Myocyte (in vitro differentiated cells): ENCODE results near the gene CACNG5. TPM values are rescaled to one million over a fixed set of nuclear protein-coding genes. Genes with fewer than 3 reads are reported as not detected.

ENCODE experiments used
- DNase-seq: peaks from one replicate; pipeline ENCODE4 v3.0.0-alpha.2; 2012; ENCODE audit warnings: low read depth
- total RNA-seq: library from RNA; depleted of rRNA; stranded (reverse); fragments of >200 nt; gene quantifications from 2 replicates; pipeline ENCODE4 v1.2.3, GENCODE V29; 2014

The CACNG5 gene
- total RNA-seq, 1 donor from 2014 or later, result not detected

DNA sequence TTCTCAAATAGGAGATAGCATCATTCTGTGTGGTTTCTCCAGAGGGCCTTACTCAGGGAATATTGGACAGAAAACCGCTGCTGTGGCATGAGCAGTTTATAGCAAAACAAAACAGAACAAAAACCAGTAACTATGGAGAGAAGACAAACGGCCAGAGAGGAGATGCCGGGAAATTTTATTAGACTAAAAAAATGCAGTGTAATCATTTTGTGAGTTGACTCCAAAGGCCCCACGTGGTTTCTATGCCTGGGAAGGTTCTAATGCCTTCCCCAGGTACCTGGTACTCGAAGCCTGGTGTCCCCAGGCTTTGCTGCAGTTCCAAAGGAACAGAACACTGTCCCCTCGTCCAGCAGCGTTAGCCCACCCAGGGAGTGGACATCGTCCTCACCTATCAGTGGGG, 12.9 kb upstream of the CACNG5 start:
- DNase-seq, result no peak

DNA sequence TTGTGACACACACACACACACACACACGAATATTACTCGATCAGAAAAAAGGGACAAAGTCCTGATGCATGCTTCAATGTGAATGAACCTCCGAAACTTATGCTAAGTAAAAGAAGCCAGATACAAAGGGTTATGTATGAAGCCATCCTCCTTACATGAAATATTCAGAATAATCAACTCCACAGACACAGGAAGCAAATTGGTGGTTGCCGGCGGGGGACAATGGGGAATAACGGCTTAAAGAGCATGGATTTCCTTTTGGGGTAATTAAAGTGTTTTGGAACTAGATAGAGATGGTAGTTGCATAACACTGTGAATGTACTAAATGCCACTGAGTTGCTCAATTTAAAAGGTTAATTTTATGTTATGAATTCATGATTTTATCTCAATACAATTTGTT, 8.1 kb upstream of the CACNG5 start:
- no peak for DNase-seq

DNA sequence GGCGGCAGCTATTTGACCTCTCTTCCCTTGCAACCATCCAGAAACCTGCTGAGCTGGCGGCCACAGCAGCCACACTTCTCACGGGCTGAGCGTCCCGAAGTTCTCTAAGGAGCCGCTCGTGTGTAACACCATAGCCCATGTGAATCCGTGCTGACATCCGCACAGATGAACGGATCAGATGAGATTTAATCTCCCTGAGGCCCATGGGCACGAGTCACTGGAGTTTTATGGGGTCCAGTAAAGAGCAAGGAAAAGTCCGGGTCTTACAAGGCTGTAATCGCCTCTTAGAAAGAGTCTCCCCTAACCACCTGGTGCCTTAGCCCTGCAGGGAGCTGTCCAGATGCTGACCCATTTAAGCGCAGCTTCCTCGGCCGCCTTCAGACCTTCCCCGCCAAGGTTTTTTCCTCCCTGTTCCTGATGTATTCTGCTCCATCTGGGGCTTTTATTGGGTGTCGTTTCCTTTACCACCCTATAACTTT, 5.5 kb upstream of the CACNG5 start:
- DNase-seq, result peak; percentile 76

DNA sequence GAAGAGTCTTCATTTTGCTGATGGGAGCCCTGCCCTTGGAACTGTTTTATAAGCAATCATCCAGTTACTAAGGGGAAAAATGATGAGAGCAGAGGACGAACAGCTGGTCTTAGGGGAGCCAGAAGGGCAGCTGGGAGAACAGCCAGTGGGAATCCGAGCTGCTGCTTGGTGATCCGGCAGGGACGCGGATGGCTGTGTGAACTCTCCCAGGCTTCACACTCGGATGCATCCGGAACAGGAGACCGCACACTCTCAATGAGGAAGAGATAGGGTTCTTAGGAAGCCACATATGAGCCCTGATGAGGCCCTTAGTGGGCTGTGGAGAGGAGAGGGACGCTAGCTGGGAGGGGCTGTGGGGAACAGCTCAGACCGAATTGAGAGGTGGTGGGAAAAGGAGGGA, 5.0 kb upstream of the CACNG5 start:
- peak; percentile 67 for DNase-seq

DNA sequence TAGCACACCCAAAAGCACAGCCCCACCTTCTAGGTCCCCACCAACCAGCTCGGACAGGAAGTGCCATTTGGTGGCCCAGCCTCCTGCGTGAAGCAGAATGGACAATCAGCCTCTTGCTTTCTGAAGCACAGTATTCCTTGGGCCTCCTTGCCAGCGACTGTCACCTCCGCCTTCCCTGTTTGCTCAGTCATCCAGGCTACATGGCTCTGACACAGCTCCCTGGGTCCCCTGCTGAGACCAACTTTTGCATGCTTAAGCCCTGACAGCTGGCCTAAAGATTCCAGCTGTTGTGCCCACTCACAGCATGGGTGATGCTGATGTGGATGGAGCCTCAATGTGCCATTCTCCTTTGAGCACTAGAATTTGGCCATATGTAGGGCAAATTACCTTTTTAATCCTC, 4.5 kb upstream of the CACNG5 start:
- DNase-seq, result no peak

DNA sequence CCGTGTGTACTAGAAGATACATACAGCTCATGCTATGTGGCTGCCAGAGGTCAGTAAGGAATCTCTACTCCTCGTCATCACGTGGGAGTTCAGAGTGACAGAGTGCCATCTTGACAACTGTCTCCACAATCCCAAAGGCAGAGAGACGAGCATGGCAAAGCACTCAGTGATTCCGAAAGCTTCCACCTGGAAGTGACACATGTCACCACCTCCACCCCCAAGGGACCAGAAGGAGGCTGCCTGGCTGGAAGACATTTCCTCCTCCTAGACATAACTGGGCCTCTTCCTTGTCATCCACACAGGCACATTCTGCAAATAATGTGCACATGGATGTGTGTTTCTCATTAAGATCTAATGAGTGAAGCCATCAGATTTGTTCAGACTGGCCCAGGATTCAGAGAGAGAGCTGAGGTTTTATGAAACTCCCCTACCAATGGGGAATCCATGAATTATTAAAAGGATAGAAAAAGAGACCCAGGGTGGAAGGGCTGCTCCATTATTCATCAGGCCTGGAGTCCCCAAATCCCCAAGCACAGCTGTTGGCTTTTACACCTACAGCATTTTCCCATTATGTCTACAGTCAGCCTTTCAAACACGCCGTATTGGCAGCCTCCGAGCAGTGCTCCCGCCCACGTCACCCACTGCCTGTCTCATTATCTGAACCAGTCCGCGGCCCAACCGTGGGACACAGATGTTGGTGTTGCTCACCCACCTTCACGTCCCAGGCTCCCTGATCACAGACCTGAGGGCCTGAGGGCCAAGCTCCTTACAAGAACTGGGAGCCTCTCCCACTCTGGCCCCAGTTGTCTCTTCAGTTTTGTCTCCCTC, 3.3 kb upstream of the CACNG5 start:
- no peak for DNase-seq

DNA sequence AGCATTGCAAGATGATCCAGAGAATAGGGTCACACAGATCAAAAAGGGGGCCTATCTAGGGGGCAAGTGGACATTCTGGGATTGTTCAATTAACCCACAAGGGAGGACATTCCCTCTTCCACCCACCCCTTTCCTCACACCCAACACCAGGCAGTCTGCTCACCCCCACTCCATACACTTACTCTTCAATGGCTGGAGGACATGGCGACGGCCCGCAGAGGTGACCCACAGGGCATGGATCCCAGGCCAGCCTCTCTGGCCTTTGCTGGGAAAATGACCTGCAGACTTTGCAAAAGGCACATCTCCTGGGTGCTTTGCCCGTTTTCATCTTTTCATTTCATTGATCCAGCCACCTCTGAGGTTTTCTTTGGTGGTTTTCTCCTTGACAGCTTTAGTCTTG, 1.7 kb upstream of the CACNG5 start:
- DNase-seq, result no peak

DNA sequence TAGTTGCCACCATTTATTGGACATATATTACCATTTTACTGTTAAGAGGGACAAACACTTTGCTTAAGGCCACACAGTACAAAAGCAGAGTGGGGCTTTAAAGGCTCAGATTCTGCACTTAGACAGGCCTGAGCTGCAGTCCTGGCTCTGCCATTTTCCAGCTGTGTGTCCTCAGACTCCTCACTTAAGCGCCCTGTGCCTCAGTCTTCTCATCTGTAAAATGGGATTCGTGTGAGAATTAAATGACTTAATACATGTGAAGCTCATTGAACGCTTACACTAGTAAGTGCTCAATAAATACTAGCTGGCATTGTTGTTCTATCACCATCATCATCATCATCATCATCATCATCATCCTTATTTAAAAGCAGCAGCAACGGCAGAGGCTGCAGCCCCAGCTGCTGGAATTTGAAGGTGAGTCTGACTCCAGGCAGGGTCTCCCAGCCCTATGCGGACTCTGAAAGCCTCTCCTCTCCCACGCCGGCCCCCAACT, 445 bp upstream of the CACNG5 start:
- no peak for DNase-seq

DNA sequence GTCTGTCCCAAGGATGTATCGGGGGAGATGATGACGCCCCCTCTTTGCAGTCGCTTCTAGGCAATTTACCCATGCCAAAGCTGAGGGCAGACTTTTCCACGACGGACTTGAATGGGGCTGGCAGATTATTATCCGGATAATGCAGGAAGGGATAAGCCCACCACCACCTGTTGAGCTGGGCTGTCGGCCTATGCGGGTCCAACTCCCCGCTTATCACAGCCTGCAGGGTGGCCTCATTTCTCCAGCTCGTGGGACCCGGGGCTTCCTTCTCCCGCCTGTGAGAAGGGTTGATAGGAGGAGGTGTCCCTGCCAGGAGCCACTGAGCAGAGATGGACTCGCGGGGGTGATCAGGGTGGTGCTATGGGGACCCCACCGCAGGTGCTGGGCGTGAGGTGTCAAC, 559 bp downstream of the CACNG5 start:
- no peak for DNase-seq

DNA sequence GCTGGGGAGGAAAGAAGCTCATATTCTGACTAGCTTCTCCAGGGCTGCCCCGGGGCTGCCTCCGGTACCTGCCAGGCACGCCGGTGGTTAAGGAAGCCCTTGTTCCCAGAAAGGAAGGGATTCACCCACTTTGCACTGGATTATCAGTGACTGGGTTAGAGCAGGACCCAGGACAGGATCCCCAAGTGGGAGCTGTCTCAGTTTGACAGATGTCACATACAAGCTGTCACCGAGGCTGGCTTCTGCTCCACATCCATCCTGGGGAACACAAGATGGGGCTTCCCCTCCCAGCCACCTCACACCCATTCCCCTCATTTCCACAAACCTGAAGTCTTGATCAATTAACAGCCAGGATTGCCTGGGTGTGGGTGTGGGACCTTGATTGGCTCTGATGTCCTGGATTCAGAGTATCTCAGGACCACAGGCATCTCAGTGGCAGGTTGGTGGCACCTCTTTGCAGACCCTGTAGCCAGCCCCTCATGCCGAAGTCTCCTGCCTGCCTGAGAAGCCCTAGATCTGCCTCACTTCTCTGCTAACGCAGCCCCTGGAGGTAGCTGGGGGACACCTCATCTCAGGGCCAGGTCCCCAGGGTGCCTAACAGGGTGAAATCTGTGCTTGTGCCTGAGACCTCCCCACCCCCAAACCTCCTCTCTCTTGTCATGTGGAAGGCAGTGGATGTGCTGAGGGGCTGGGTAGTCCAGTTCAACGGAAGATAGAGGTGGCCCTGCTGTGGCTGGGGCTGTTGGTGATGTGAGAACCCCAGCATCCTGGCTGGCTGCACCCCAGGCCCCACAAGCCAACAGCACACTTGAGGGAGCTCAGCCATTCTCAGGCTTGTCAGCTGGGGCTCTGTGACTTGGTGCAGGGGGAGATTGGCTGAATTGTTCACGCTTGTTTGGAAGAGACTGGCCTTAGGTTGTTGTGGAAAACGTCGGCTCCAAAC, 1.4 kb downstream of the CACNG5 start:
- no peak for DNase-seq

DNA sequence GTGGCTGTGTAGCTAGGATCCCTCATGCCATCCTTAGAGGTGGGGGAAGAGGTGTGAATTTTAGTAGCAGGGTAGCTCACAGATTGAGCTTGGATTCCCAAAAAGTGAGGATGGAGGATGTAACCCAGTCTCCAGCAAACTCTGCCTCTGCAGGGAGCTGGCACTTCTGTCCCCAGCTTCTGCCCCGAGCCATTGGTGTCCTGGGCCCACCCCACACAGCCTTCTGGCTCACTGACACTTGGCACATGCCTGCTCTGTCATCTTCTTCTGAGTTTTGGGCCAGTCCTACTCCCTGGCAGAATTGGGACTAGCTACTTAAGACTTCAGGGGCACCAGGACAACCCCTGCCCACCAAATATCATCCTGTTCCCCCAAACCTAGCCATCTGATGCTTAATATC, 2.3 kb downstream of the CACNG5 start:
- no peak for DNase-seq

DNA sequence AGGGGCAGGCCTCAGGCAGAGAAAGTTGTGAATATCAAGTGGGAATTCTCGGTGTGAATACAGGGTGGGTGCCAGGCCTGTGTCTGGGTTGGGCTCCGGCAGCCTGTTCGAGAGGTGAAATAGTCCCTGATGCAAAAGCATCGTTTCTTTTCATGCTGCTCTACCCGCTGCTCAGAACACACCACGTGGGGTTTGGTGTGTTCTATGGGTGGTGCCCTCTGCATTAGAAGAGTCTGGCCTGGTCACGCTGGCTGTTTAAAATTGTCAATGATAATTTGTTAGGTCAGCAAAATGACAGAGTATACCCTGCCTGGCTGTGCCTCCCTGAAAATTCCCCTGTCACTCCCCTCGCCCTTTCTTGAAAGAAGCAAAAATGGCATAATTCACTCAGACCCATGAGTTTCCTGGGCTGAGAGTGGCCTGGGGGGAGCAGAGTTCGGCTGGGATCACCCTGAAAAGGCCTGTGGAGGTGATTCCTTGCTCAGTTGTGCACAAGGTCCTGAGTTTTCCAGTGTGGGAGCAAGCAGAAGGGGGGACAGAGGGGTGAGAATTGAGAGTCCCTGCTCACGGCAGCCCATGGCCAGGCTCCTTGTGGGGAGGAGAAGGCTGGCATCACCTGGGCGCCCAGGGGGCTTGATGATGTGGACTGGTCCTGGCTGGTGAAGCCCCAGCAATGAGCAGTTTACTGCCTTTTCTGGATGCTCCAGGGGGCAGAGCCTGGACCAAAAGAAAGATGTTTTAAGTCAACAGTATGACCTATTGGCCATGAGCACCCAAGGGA, 3.2 kb downstream of the CACNG5 start:
- DNase-seq, result no peak

DNA sequence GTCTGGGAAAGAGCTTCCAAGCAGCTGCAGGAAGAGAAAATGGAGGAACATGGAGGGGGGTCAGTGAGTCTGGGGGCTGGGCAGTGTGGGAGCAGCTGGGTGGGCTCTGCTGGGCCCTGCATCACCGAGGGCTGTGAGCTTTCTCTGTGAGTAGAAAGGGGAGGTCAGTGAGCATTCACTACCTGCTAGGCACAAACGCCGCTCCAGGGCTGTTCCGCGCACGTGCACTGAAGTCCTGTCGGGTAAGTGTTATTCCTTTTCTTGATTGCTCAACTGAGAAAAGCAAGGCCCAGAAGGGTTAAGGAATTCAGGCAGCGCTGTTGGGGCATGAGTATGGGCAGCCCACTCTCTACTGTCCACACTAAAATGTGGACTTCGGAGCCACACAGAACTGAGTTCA, 4.7 kb downstream of the CACNG5 start:
- DNase-seq, result no peak

DNA sequence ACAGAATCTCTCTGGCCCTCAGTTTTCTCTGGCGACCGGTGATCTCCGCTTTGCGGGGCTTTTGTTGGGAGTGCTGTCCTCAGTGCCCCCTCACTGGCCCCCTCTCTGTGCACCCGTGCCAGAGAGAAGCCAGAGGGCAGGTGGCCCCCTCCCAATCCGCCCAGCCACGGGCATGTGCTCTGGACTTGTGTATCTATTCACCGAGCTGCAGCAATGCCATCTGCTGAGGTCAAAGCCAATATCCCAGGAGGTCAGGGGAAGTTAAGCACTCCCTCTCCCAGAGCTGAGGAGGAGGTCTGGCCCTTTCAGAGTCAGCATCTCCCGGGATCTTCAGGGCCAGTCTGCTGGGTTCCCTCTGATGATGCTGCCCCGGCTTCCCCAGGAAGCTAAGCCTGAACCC, 5.1 kb downstream of the CACNG5 start:
- DNase-seq, result no peak

DNA sequence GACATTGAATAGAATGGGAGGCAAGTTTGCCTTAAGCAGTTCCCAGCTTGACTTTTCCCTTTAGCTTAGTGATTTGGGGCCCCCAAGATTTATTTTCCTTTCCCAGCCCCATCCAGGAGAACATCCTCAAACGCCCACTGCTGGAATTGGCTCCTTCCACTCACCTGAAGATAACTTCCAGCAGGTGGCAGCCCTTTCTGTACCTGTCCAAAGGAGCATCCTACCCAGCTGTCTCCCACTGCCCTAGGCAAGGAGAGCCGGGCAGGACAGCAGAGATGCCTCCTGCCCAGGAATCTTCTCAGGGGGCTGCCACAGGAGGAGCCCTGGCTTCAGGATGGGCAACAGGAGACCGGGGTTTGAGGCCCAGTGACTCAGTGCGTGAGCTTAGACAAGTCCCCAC, 6.4 kb downstream of the CACNG5 start:
- no peak for DNase-seq

DNA sequence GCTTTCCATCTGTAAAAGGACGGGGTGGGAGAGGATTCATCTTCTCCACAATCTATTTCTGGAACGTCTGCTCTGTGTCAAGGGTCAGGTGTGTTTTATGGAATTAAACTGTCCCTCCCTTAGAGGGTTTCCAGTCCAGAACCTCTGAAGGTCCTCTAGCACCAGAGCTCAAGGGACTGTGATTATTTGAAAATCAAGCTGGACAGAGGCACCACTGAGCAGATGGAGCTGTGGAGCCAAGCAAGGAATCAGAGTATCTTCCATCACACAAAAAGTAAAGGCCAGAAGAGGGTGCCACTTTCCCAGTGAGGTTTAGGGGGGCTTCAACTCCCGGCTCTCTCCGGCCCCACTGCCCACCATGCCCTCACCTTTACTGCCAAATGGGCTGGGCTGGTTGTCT, 6.8 kb downstream of the CACNG5 start:
- DNase-seq, result no peak

DNA sequence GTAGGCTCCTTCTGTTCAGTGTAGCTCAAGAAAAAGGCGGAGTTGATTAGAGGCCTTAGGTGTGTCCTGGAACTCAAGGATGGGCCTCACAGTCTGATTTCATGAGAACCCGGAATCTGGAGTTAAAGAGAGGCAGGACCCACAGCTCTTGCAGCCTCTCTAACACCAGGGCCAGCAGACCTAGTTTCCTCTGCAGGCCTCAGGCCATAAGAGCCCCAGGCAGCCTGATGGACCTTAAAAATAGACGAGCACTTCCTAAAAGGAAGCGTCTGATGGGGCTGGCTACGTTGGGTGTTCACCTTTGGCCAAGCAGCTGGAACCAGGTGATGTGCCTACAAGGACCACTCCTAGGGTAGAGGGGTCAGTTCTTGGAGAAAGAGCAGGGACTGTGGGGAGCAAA, 7.6 kb downstream of the CACNG5 start:
- DNase-seq, result no peak

DNA sequence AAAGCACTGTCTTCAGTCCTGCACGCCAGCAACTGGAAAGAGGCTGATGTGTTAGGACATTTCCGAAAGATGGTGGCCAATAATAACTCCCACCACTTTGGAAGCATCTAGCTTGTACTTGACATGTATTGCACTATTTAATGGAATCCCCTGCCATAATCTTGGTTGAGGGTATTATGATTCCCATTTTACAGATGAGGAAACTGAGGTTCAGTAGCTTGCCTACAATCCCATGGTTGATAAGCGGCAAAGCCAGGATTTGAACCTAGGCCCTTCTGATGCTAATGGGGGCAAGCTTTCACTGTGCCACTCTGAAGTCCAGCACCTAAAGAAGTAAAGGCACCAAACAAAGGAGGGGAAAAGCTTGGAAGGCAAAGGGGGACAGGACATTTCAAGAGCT, 8.0 kb downstream of the CACNG5 start:
- DNase-seq, result no peak

DNA sequence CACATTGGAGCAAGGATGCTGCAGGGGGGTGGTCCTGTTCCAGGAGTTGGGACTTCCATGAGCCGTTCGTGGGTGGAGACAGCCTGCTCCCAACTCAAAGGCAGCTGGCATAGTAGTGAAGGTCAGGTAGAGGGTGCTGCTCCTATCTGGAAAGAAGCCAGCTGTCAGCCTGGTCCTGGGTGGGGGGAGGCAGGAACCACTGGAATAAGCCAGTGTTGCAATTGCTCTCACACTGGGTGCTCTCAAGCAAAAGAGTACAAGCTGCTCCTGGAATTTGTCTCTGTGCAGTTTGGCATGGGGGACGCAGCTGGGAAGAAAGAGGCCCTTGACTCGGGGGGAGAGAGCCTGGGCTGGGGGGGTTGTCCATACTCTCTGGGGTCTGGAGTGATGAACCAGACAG, 8.7 kb downstream of the CACNG5 start:
- no peak for DNase-seq

DNA sequence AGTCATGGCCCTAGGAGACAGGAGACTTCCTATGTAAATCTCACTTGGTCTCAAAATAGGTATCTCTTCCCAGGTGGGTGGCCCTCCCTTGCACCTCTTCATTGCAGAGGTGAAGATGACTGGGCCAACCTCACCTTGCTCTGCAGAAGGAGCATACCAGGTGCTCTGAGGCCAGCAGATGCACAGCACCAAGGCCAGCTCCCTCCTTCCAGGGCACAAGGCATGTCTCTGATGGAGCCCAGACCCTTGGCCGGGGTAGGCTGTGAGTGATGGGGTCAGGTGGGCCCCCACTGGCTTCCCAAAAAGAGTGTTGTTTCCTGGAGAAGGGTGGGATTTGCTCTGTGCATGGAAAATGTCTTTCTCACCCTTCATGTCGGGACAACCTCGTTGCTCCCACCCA, 12.8 kb downstream of the CACNG5 start:
- DNase-seq, result no peak

DNA sequence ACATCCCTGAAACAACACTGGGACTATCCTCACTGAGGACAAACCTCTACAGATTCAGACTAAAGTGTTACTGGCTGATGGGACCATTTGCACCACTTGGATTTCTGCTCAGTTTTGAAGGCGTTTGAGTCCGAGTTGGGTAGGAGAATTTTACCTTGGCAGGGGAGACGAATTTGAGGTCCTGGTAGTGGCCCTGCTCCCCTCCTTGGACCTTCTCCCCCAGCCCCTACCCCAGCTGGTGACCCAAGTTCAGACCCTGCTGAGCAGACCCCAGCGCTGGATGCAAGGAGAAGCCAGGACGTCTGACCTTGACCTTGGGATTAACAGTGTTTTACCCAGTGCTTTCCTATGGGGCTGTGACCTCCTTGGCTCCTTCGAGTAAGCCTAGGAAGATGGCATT, 13.6 kb downstream of the CACNG5 start:
- DNase-seq, result no peak
